ENCODE measurements around the gene CAT.

CAT gene

GRCh38 chr11:34499719-34500500 is 61.2 kb downstream of the CAT start:
- no peak for DNase-seq (ENCODE audit: low spot score)

- DNase-seq (ENCODE audit: low spot score) = no peak
These were observed 62.8 kb downstream of the CAT start for GRCh38 chr11:34501500-34501899.

GRCh38 chr11:34501949-34502348 is 63.2 kb downstream of the CAT start:
- DNase-seq (ENCODE audit: low spot score) = no peak

GRCh38 chr11:34502949-34503348 is 64.2 kb downstream of the CAT start:
- DNase-seq (ENCODE audit: low spot score) = no peak

GRCh38 chr11:34505874-34506273 is 67.1 kb downstream of the CAT start:
- no peak for DNase-seq (ENCODE audit: low spot score)

GRCh38 chr11:34507156-34507555 is 68.4 kb downstream of the CAT start:
- DNase-seq (ENCODE audit: low spot score) = no peak

- DNase-seq (ENCODE audit: low spot score) = no peak
These were observed 68.9 kb downstream of the CAT start for GRCh38 chr11:34507610-34508009.

- DNase-seq (ENCODE audit: low spot score) = no peak
These were observed 69.8 kb downstream of the CAT start for GRCh38 chr11:34508524-34508923.

GRCh38 chr11:34509336-34509876 is 70.7 kb downstream of the CAT start:
- DNase-seq (ENCODE audit: low spot score) = no peak

- DNase-seq (ENCODE audit: low spot score) = no peak
These were observed 71.5 kb downstream of the CAT start for GRCh38 chr11:34510218-34510617.

- DNase-seq (ENCODE audit: low spot score) = no peak
These were observed 71.9 kb downstream of the CAT start for GRCh38 chr11:34510673-34511072.

- peak; percentile 55 for DNase-seq (ENCODE audit: low spot score)
These were observed 74.3 kb downstream of the CAT start for GRCh38 chr11:34512840-34513681.

GRCh38 chr11:34513682-34514449 is 75.1 kb downstream of the CAT start, which contains the start of gene ELF5:
TSS of gene ELF5 (minus strand) at chr11:34513794. CDS start at chr11:34505749, 8,045 bp downstream.
- DNase-seq (ENCODE audit: low spot score) = no peak

- DNase-seq (ENCODE audit: low spot score) = no peak
These were observed 75.9 kb downstream of the CAT start for GRCh38 chr11:34514597-34514996.

GRCh38 chr11:34516247-34517040 is 77.7 kb downstream of the CAT start:
- no peak for DNase-seq (ENCODE audit: low spot score)

GRCh38 chr11:34519595-34520235 is 81.0 kb downstream of the CAT start:
- DNase-seq (ENCODE audit: low spot score) = no peak

GRCh38 chr11:34521265-34521664 is 82.5 kb downstream of the CAT start:
- no peak for DNase-seq (ENCODE audit: low spot score)

Measured in LoVo (cell line).